ENCODE measurements around the gene CD8B2.

- TF ChIP-seq CTCF (IDR thresholded peaks at IDR 0.05) (no peak), POLR2A (IDR thresholded peaks at IDR 0.05) (no peak)
Measured at GRCh38 chr2:106561803-106562202, 74.6 kb downstream of the CD8B2 start.
